SKM-1 (cell line): ENCODE measurements around the gene DCTPP1.
A peak's percentile ranks its signal among the peaks of the same experiment; 100 is the strongest.
"Not testable (repeated sequence)": the region's sequence is repeated elsewhere in the genome, so short reads cannot be mapped to it uniquely, and the experiment has no call there.

Source experiments
- DNase-seq: peaks from one replicate; lab custom pipeline; 2025; ENCODE audit not compliant: unreplicated experiment; lab: John Stamatoyannopoulos, UW

DCTPP1 gene

GRCh38 chr16:30429678-30430427, at the start of gene DCTPP1:
DCTPP1 (minus strand) TSS chr16:30430030; CDS start chr16:30429980, 50 bp downstream.
- DNase-seq = peak; percentile 99

GRCh38 chr16:30478766-30479478, 49.1 kb upstream of the DCTPP1 start:
- DNase-seq = no peak

- not testable (repeated sequence) for DNase-seq
Measured at GRCh38 chr16:30477773-30478172, 47.9 kb upstream of the DCTPP1 start.

GRCh38 chr16:30476991-30477390, 47.2 kb upstream of the DCTPP1 start:
- no peak for DNase-seq

- no peak for DNase-seq
Measured at GRCh38 chr16:30474684-30475083, 44.9 kb upstream of the DCTPP1 start.

- DNase-seq = no peak
Measured at GRCh38 chr16:30474074-30474452, 44.2 kb upstream of the DCTPP1 start.

GRCh38 chr16:30473231-30474073, 43.6 kb upstream of the DCTPP1 start:
- DNase-seq = peak; percentile 36

GRCh38 chr16:30472328-30472942, 42.6 kb upstream of the DCTPP1 start, which contains the start of gene ITGAL:
ITGAL (plus strand) TSS chr16:30472742; CDS start chr16:30472838, 96 bp downstream.
- peak; percentile 88 for DNase-seq

- no peak for DNase-seq
Measured at GRCh38 chr16:30470632-30470995, 40.8 kb upstream of the DCTPP1 start.

- no peak for DNase-seq
Measured at GRCh38 chr16:30470170-30470512, 40.3 kb upstream of the DCTPP1 start.

GRCh38 chr16:30464078-30464477, 34.2 kb upstream of the DCTPP1 start:
- no peak for DNase-seq

- not testable (repeated sequence) for DNase-seq
Measured at GRCh38 chr16:30461426-30461825, 31.6 kb upstream of the DCTPP1 start.

GRCh38 chr16:30459456-30459855, 29.6 kb upstream of the DCTPP1 start:
- DNase-seq = no peak

GRCh38 chr16:30458561-30459394, 28.9 kb upstream of the DCTPP1 start:
- DNase-seq = peak; percentile 97

- DNase-seq = no peak
Measured at GRCh38 chr16:30457743-30458560, 28.1 kb upstream of the DCTPP1 start.

GRCh38 chr16:30457256-30457655, 27.4 kb upstream of the DCTPP1 start:
- DNase-seq = no peak

- no peak for DNase-seq
Measured at GRCh38 chr16:30456302-30456701, 26.5 kb upstream of the DCTPP1 start.

- DNase-seq = not testable (repeated sequence)
Measured at GRCh38 chr16:30452709-30453580, 23.1 kb upstream of the DCTPP1 start.

GRCh38 chr16:30449116-30449435, 19.2 kb upstream of the DCTPP1 start:
- DNase-seq = no peak
